NCI-H1105 treated with DMSO at 0.1 percent for 48 hours (cell line): ENCODE data around the gene RASA3.
A peak's percentile ranks its signal among the peaks of the same experiment; 100 is the strongest.
"Not testable (repeated sequence)": the region's sequence is repeated elsewhere in the genome, so short reads cannot be mapped to it uniquely, and the experiment has no call there.

Experiments
- DNase-seq: peaks from one replicate; lab custom pipeline; 2025; lab: John Stamatoyannopoulos, UW

The RASA3 gene

GRCh38 chr13:114126789-114127472 lies 5.5 kb downstream of the RASA3 start:
- no peak for DNase-seq

- not testable (repeated sequence) for DNase-seq
Measured at GRCh38 chr13:114126086-114126485, 6.3 kb downstream of the RASA3 start.

- no peak for DNase-seq
Measured at GRCh38 chr13:114125589-114125988, 6.8 kb downstream of the RASA3 start.

DNA sequence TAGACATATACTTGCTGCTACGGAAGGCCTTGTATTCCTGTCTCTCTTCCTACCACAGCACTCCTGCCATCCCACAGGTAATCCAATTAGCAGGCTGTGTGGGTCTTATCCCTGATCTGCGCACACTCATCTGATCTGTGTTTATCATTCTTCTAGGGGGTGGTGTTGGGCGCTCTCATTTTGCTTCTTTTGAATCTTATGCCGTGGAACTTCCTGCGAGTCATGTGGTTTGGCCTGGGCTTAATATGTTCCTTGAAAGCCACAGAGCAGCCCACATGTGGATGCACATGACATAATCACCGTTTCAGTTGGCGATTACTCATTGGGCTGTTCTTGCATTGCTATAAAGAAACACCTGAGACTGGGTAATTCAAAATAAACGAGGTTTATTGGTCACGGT lies 7.5 kb downstream of the RASA3 start:
- no peak for DNase-seq

GRCh38 chr13:114124431-114124830 lies 8.0 kb downstream of the RASA3 start:
- DNase-seq = no peak

- no peak for DNase-seq
Measured at GRCh38 chr13:114123876-114124275, 8.5 kb downstream of the RASA3 start.

DNA sequence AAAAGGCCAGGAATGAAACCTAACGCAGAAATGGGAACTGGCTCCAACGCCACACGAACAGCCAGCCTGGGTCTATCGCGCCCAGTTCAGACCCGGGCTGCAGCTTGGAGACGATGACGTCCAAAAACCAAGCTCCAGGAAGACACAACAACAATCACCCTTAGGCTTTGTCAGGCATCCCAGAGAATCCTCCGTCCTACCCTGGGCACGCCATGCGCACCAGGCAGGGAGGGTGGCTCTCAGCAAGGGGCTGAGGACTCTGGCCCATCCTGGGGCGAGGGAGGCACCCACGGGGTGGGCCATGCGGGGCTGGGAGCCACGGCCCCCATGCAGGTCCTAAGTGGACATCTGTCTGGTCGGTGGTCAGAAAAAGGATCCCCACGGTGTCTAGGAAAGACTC lies 9.0 kb downstream of the RASA3 start:
- no peak for DNase-seq

DNA sequence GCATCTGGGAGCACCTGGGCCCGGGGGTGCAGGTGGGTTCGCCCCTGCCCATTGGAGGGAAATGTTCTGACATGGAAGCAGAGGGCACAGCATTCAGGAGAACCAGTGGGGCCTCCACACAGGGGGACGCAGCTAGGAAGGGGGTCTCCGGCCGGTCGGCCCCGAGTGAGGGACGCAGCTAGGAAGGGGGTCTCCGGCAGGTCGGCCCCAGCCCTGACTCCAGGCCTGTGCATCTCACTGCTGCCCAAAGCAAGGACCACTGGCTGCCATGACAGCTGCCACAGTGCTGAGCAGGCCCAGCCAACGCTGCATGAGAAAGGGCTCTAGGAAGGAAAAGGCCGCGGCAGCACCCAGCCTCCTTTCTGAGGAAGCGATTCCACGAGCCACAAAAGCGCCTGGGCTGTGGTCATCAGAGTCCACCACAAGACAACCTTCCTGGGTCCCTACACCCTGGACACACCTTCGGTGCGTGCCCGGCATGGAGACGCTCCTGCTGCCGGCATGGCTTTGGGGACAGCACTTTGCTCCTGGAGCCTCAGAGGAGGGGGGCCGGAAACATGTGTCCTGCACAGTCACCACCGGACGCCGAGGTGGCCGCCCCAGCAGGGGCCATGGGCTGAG lies 9.7 kb downstream of the RASA3 start:
- DNase-seq = no peak

DNA sequence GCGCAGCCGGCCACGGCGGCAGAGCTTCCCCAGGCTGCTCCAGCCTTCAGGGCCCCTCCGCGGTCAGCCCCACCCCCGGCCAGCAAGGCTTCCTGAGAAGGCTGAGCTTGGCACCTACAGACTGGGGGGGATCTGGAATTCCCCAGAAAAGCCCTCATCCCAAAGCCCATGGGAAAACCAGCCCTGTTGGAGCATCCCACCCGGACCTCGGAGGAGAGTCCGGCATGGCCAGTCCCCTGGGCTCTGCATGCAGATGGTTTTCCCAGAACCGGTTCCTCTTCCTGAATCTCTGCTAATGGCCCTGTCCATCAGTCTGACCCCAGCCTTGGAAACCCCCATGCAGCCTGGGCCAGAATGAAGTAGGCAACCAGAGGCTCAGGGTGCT lies 10.3 kb downstream of the RASA3 start:
- no peak for DNase-seq

DNA sequence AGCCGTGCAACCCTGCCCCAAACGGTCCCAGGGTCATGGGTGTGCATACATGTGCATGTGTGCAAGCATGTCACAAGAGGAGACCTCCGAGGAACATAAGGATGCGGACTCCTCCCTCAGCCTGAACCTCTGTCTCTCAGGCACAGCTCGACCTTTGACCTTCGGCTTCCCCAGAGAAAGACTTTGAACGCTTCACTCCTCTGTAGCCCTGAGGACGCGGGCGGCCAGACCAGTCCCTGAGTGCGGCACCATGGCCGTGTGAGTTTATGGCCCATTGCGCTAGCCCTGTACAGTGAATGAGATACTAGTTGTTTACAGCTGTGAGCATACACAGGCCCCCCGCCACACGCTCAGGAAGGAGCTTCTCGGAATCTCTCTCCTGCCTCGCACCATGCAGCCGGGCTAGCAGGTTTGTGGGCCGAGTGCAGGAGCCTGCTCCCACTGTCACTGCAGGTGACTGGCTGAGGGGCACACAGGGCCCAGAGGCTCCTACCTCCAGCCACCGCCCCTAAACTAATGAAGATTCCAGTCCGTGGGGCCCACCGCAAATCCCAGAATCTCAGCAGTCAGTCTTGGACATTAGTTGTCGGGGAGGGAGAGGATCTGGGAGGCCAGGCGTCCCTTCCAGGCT lies 10.8 kb downstream of the RASA3 start:
- no peak for DNase-seq

DNA sequence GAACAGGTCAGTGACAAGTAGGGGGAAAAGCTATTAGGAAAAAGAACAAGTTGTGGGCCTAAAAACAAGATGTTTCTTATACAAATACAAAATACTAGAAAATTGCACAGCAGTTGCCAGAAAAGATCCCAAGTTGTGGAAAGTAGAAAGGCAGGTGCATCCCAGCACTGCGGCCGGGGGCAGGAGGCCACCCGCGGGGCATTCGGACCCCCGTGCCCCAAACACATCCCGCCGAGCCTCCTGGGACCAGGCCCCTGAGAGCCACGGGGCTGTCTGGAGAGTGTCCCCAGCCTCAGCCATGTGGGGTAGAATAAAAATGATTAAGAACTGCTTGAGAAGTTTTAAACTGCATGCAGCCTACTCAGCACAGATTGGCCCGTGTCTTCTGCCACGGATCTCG lies 11.4 kb downstream of the RASA3 start:
- DNase-seq = no peak

DNA sequence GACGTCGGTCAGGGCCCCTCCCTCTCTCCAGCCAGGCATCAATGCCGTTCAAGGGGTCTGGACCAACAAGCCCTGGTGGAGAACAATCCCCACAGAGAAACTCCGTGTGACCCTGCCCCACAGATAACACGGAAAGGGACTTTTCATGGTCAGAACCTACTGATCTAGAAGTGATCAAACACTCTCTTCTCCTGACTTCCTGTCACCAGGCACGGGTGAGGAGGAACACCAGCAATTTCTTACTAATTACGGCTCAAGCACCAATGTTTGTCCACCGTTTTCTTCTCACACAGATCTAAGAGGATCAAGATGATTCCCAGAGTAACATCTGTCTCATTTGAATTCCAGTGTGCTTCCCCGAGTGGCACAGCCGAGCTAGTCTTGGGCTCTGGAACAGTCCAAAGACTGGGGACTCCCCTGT lies 11.8 kb downstream of the RASA3 start:
- DNase-seq = no peak

- peak; percentile 20 for DNase-seq
Measured at GRCh38 chr13:114119196-114119595, 13.2 kb downstream of the RASA3 start.

GRCh38 chr13:114118511-114119123 lies 13.8 kb downstream of the RASA3 start:
- DNase-seq = no peak

- no peak for DNase-seq
Measured at GRCh38 chr13:114118086-114118485, 14.3 kb downstream of the RASA3 start.

DNA sequence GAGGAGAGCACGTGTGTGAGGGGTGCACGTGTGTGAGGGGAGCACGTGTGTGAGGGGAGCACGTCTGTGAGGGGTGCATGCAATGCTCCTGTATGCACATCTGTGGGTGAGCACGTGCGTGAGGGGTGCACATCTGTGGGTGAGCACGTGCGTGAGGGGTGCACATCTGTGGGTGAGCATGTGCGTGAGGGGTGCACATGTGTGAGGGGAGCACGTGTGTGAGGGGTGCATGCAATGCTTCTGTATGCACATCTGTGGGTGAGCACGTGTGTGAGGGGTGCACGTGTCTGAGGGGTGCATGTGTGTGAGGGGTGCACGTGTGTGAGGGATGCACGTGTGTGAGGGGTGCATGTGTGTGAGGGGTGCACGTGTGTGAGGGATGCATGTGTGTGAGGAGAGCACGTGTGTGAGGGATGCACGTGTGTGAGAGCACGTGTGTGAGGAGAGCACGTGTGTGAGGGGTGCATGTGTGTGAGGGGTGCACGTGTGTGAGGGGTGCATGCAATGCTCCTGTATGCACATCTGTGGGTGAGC lies 15.0 kb downstream of the RASA3 start:
- not testable (repeated sequence) for DNase-seq

- DNase-seq = no peak
Measured at GRCh38 chr13:114116734-114117133, 15.7 kb downstream of the RASA3 start.

- no peak for DNase-seq
Measured at GRCh38 chr13:114115796-114116195, 16.6 kb downstream of the RASA3 start.

DNA sequence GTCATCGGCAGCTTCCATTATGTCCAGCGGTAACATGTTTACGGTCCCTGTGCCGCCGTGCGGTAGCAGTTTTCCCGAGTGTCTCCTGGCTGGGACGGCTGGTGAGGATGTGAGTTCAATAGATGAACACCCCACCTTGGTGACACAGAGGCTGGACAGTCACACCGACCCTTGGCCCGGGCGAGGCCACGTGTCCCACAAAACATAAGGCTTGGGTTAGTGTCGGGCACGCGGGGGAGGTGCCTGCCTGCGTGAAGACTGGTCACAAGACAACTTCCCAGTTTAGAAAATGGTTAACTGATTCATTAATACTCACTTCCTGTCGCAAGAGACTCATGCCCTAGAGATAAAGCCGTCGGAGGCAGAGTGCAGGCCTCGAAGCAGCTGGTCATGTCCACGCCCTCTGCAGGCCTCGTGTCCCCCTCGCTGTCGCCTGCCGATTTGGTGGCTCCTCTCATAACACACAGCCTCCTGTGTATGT lies 17.2 kb downstream of the RASA3 start:
- no peak for DNase-seq

DNA sequence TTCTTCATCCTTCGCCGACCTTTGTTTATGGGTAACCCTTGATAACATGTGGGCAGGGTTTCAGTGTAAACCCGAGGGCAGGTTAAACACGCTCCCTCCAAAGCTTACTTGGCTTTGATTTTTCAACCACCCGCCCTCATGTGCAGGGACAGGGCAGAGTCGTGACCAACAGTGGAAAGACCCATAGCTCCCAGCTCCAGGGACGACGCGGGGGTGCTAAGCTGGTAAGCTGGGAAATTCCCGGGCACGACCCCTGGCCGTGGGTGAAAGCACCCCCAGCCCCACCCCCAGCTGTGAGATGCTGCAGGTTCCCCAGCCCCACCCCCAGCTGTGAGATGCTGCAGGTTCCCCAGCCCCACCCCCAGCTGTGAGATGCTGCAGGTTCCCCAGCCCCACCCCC lies 17.8 kb downstream of the RASA3 start:
- not testable (repeated sequence) for DNase-seq

GRCh38 chr13:114114006-114114640 lies 18.3 kb downstream of the RASA3 start:
- no peak for DNase-seq

- not testable (repeated sequence) for DNase-seq
Measured at GRCh38 chr13:114113395-114113794, 19.0 kb downstream of the RASA3 start.
